IPS-18c (cell line): ENCODE data around the gene FAM177A1.
"Not testable (repeated sequence)": the region's sequence is repeated elsewhere in the genome, so short reads cannot be mapped to it uniquely, and the experiment has no call there.

Experiments
- H3K4me3 ChIP-seq: 2 replicates; pipeline ENCODE4 v1.7.0; 2013; ENCODE audit warnings: low read depth, mild to moderate bottlenecking, low read length, moderate library complexity; ENCODE audit not compliant: insufficient read depth
- H3K9me3 ChIP-seq: one replicate; pipeline ENCODE4 v1.6.1; 2013; ENCODE audit warnings: mild to moderate bottlenecking, low read length, moderate library complexity; ENCODE audit not compliant: control insufficient read depth, insufficient read depth

Gene FAM177A1

GRCh38 chr14:35047976-35048513, 2.0 kb downstream of the FAM177A1 start:
- H3K4me3 ChIP-seq, result no peak overlapping the region

DNA sequence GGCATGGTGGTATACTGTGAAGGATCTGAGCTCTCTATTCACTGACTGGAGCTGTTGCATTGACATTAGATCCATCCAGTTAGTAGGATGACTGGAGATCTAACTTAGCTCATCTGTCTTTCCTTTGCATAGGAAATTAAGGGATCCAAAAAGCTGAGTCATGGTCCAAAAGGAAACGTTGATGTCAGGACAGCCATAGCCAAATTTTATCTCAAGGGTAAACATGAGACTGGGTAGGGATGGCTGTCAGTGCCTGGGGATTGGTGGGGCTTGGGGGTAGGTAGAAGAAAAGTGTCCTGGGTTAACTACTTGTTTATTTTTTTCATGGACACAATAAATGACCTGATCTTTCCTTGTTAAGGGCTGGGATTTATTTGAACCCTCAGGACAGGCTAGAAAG, 4.6 kb downstream of the FAM177A1 start:
- H3K9me3 ChIP-seq, result no peaks in the 10 kb centered on the region

More at GRCh38 chr14:35047976-35048513, 2.0 kb downstream of the FAM177A1 start:
- no peaks in the 10 kb centered on the region for H3K9me3 ChIP-seq

DNA sequence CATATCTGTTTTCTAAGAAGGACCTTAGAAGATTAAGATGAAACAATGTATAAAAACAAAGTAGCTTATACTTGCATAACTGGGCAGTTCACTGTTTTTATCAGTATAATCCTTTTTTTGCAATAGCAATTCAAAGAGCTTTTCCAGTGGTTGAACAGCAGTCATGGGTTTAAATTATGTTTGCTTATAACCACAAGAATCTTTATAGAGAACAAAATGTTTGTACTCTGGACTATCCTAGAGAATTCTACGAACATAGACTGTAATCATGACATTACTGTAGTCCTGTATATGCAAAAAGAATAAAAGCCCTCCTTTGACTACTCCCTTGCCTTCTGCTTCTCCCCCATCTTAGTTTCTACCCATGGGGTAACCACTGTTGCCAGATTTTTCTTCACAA, 5.7 kb downstream of the FAM177A1 start:
- Histone ChIP-seq H3K4me3 (no peak overlapping the region), H3K9me3 (no peaks in the 10 kb centered on the region)

More for the DNA sequence above, 4.6 kb downstream of the FAM177A1 start:
- H3K4me3 ChIP-seq, result no peak overlapping the region

GRCh38 chr14:35052637-35053036, 6.6 kb downstream of the FAM177A1 start:
- Histone ChIP-seq H3K9me3 (no peaks in the 10 kb centered on the region), H3K4me3 (no peak overlapping the region)

- H3K9me3 ChIP-seq, H3K4me3 ChIP-seq: not testable (repeated sequence)
Observed at GRCh38 chr14:35061113-35061791, 15.2 kb downstream of the FAM177A1 start.

DNA sequence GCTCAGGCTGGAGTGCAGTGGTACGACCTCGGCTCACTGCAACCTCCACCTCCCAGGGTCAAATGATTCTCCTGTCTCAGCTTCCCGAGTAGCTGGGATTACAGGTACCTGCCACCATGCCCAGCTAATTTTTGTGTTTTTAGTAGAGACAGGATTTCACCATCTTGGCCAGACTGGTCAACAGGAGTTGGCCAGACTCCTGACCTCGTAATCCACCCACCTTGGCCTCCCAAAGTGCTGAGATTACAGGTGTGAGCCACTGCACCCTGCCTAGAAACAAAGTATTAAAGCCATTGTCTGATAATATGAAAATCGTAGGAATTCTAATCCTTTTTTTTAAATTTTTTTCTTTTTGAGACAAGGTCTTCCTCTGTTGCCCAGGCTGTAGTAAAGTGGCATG, 19.7 kb downstream of the FAM177A1 start:
- not testable (repeated sequence) for H3K4me3 ChIP-seq, H3K9me3 ChIP-seq

GRCh38 chr14:35068238-35069012, 22.4 kb downstream of the FAM177A1 start:
- Histone ChIP-seq H3K4me3 (no peak overlapping the region), H3K9me3 (no peaks in the 10 kb centered on the region)

GRCh38 chr14:35072226-35072625, 26.2 kb downstream of the FAM177A1 start:
- H3K4me3 ChIP-seq, result no peak overlapping the region
- no peaks in the 10 kb centered on the region for H3K9me3 ChIP-seq

DNA sequence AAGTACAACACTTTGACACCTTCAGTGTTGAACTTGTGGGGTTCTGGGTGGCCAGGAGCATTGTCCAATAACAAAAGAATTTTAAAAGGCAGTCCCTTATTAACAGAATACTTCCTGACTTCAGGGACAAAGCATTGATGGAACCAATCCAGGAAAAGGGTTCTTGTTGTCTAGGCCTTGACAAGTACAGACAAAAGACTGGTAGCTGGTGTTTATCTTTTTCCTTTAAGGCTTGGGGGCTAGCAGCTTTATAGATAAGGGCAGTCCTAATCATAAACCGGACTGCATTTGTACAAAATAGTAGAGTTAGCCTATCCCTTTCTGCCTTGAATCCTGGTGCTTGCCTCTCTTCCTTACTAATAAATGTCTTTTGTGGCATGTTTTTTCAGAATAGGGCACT, 27.4 kb downstream of the FAM177A1 start:
- H3K9me3 ChIP-seq, result no peaks in the 10 kb centered on the region
- no peak overlapping the region for H3K4me3 ChIP-seq

DNA sequence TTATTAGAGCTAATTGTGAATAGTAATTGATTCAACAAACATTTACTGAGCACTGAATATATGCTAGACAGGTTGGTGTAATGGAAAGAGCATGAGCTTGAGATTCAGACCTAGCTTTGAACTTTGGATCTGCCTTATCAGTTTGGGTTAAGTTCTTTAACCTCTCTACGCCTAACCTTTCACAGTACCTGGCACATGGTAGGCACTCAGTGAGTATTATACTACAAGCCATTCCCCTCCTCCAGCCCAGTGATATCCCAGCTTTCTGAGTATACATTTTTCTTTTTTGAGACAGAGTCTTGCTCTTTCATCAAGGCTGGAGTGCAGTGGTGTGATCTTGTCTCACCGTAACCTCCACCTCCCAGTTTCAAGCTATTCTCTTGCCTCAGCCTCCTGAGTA, 32.0 kb downstream of the FAM177A1 start:
- no peaks in the 10 kb centered on the region for H3K9me3 ChIP-seq
- no peak overlapping the region for H3K4me3 ChIP-seq

DNA sequence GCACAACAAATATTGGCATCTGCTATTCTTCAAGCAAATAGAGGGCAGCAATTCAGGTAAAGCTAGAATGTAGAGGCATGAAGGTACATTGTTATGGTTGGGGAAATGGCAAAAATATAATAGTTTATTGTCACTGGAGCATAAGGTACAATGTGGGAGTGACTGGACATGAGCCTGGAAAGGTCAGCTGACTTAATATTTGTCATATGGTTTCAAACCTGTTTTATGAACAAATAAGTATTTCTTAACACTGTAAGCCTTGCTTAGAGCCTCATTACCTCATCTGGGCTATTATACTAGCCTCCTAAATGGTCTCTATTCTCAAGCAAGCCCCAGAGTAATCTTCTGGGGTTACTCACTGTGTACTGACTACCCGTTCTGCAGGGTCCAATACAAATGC, 33.7 kb downstream of the FAM177A1 start:
- Histone ChIP-seq H3K9me3 (no peaks in the 10 kb centered on the region), H3K4me3 (no peak overlapping the region)

DNA sequence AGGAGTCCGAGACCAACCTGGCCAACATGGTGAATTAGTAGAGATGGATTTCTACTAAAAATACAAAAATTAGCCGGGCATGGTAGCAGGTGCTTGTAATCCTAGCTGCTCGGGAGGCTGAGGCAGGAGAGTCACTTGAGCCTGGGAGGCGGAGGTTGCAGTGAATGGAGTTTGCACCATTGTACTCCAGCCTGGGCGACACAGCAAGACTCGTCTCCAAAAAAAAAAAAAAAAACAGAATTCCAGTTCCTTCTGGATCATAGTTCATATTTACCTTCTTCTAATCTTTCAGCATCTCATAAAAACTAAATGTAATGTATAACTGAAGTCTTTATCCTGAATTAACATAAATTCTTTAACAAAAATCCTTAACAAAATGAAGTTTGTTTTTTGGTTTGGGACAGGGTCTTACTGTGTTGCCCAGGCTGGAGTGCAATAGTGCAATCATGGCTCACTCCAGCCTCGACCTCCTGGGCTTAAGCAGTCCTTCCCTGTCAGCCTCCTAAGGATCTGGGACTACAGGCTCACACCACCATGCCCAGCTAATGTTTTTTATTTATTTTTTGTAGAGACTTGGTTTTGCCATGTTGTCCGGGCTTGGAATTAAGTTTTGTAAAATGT, 37.6 kb downstream of the FAM177A1 start:
- Histone ChIP-seq H3K4me3 (no peak overlapping the region), H3K9me3 (no peaks in the 10 kb centered on the region)

- Histone ChIP-seq H3K9me3 (no peaks in the 10 kb centered on the region), H3K4me3 (no peak overlapping the region)
Observed at GRCh38 chr14:35085441-35085840, 39.4 kb downstream of the FAM177A1 start.

DNA sequence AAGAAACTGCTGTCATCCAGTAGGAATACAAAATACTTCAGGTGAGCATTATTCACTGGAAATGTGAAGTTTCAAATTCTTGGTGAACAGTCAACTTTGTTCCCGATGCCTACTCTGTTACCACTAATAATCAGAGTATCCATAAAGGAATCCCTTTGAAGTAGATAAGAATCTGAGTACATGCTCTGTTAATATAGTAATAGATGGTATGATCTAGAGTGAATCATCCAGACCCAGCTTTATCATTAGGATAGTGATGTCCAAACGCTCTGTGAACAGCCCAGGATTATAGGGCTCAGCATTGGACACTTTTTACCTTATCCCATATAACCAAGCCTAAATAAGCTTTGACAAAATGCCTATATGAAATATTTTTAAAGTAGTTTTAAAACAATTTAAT, 42.4 kb downstream of the FAM177A1 start:
- no peak overlapping the region for H3K4me3 ChIP-seq
- no peaks in the 10 kb centered on the region for H3K9me3 ChIP-seq

DNA sequence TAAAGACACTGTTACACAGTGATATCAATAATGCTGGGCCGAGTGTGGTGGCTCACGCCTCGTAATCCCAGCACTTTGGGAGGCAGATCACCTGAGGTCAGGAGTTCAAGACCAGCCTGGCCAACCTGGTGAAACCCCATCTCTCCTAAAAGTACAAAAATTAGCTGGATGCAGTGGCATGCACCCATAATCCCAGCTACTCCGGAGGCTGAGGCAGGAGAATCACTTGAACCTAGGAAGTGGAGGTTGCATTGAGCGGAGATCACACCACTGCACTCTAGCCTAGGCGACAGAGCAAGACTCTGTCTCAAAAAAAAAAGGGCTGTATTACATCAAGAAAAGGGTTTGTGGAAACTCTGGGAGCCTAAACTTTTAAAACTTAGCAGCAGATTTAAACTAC, 48.6 kb downstream of the FAM177A1 start:
- H3K9me3 ChIP-seq, result not testable (repeated sequence)

GRCh38 chr14:35107866-35108265, 61.8 kb downstream of the FAM177A1 start:
- Histone ChIP-seq H3K4me3 (no peak overlapping the region), H3K9me3 (no peaks in the 10 kb centered on the region)

More for the DNA sequence above, 48.6 kb downstream of the FAM177A1 start:
- H3K4me3 ChIP-seq, result not testable (repeated sequence)

GRCh38 chr14:35112641-35113040, 66.6 kb downstream of the FAM177A1 start:
- Histone ChIP-seq H3K9me3 (no peaks in the 10 kb centered on the region), H3K4me3 (no peak overlapping the region; the same call in 1 of the 2 replicates)
